GM12891 (cell line): ENCODE measurements around the gene FBXW9.

Source experiments
- POLR2A ChIP-seq: IDR thresholded peaks from 2 replicates; pipeline ENCODE4 v1.6.1; 2011; ENCODE audit warnings: low read depth, low read length, control low read depth
- POLR2AphosphoS5 ChIP-seq: IDR thresholded peaks from 2 replicates; pipeline ENCODE4 v1.6.1; 2011; ENCODE audit warnings: low read depth, low read length, control low read depth
- TAF1 ChIP-seq: IDR thresholded peaks from 2 replicates; pipeline ENCODE4 v1.6.1; 2011; ENCODE audit warnings: low read depth, low read length, control low read depth

GRCh38 chr19:12721656-12722565 is 25.5 kb upstream of the FBXW9 start:
- TF ChIP-seq POLR2A (no peak), POLR2AphosphoS5 (peak; percentile 59; the same call in 1 of the 2 replicates), TAF1 (peak; percentile 55; the same call in 1 of the 2 replicates)
